PFSK-1 (cell line): Measurements from ENCODE around the gene PDE3B.

Experiments
- FOXP2 ChIP-seq: optimal IDR thresholded peaks from 2 replicates; pipeline ENCODE3; 2011; ENCODE audit warnings: borderline replicate concordance, control low read depth, inconsistent platforms; ENCODE audit not compliant: insufficient read depth; ENCODE audit errors: extremely low read length, extremely low read depth
- POLR2AphosphoS5 ChIP-seq: IDR thresholded peaks from 2 replicates; pipeline ENCODE4 v1.6.1; 2012; ENCODE audit warnings: low read depth, mild to moderate bottlenecking, control low read depth, low read length, moderate library complexity
- SIN3A ChIP-seq: IDR thresholded peaks from 2 replicates; pipeline ENCODE4 v1.6.1; 2012; ENCODE audit warnings: mild to moderate bottlenecking, low read length, moderate library complexity, borderline replicate concordance; ENCODE audit not compliant: insufficient read depth
- TAF1 ChIP-seq: IDR thresholded peaks from 2 replicates; pipeline ENCODE4 v1.6.1; 2012; ENCODE audit warnings: low read length, control low read depth, borderline replicate concordance; ENCODE audit not compliant: insufficient read depth
- TF ChIP-seq, protein P1 (sequence below), 2 experiments: IDR thresholded peaks; 2 replicates each; pipeline versions ENCODE4 v1.6.1 to v1.8.0; 2011 to 2012; ENCODE audit warnings: low read depth in 2 of 2, low read length in 2 of 2, control low read depth in 1 of 2, inconsistent platforms in 1 of 2, mild to moderate bottlenecking in 1 of 2, moderate library complexity in 1 of 2; ENCODE audit not compliant: insufficient read depth in 1 of 2

PDE3B gene

DNA sequence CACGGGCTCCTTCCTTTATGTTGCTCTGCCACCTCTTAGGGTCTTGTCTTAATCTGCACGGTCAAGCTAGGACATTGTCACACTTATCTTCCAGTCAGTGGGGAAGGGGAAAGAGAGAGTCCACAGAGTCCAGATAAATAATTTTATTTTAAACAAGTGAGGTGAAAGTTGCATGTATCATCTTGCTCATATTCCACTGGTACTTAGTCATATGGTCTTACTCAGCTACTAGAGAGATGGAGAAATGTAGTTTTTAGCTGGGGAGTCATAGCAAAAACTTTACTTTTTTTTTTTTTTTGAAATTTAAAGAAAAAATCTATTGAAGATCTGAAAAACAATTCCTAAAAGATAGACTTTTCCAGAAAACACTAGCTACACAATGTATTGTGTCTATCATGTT lies 29.0 kb downstream of the PDE3B start:
- TF ChIP-seq SIN3A (no peak), POLR2AphosphoS5 (no peak), FOXP2 (no peak), TAF1 (no peak)
- TF ChIP-seq, protein P1, sequence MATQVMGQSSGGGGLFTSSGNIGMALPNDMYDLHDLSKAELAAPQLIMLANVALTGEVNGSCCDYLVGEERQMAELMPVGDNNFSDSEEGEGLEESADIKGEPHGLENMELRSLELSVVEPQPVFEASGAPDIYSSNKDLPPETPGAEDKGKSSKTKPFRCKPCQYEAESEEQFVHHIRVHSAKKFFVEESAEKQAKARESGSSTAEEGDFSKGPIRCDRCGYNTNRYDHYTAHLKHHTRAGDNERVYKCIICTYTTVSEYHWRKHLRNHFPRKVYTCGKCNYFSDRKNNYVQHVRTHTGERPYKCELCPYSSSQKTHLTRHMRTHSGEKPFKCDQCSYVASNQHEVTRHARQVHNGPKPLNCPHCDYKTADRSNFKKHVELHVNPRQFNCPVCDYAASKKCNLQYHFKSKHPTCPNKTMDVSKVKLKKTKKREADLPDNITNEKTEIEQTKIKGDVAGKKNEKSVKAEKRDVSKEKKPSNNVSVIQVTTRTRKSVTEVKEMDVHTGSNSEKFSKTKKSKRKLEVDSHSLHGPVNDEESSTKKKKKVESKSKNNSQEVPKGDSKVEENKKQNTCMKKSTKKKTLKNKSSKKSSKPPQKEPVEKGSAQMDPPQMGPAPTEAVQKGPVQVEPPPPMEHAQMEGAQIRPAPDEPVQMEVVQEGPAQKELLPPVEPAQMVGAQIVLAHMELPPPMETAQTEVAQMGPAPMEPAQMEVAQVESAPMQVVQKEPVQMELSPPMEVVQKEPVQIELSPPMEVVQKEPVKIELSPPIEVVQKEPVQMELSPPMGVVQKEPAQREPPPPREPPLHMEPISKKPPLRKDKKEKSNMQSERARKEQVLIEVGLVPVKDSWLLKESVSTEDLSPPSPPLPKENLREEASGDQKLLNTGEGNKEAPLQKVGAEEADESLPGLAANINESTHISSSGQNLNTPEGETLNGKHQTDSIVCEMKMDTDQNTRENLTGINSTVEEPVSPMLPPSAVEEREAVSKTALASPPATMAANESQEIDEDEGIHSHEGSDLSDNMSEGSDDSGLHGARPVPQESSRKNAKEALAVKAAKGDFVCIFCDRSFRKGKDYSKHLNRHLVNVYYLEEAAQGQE (IDR thresholded peaks at IDR 0.05; ENCODE audit: insufficient read depth in 1 of 2, low read depth in 2 of 2, low read length in 2 of 2) = no peak

DNA sequence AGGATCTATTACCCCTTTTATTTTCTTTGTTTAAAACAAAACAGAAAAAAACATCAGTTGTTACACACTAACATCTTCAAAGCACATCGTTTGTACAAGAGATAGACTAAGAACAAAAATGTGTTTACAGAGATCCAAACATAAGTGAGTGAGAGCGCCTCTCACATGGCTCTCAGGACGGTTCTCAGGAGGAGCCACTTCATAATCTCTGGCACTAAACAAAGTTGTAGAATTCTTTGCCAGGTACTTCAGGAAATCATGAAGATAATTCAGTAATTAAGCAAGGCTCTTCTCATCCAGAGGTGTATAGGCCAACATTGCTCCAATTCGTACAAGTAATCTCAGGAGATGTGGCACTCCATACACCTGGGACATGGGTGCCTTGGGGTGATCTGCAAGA lies 29.8 kb downstream of the PDE3B start:
- TF ChIP-seq SIN3A = no peak
- TF ChIP-seq FOXP2 = no peak
- TF ChIP-seq TAF1 = no peak
- TF ChIP-seq, protein P1 (IDR thresholded peaks at IDR 0.05; ENCODE audit: insufficient read depth in 1 of 2, low read depth in 2 of 2, low read length in 2 of 2) = no peak
- no peak for TF ChIP-seq POLR2AphosphoS5

DNA sequence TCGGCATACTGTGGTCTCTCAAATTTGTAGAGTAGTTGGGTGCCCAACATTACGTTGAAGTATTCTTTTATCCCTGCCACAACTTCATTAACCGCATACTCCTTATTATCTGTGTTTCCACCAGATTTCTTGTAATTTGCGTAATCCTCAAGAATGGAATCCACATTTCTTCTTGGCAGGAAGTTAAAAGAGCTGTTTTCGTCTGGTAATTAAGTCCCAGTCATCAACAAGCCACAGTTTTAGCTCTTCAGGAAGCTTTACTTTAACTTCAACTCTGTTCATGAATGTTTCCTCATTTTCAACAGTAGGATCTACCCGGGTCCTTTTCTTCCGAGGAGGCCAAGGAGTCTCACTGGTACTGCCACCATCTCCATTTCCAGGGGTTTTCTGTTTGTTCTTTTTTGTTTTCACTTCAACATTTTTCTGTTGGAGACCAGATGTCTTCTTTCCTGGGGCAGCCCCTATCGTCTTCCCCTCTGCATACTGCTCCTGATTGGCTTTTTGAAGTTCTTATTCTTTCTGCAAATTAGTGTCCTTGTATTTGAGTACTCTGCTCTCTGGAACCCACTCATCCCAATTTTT lies 30.3 kb downstream of the PDE3B start:
- TF ChIP-seq POLR2AphosphoS5 (no peak), SIN3A (no peak), TAF1 (no peak), FOXP2 (no peak)
- TF ChIP-seq, protein P1 (IDR thresholded peaks at IDR 0.05; ENCODE audit: insufficient read depth in 1 of 2, low read depth in 2 of 2, low read length in 2 of 2) = no peak

DNA sequence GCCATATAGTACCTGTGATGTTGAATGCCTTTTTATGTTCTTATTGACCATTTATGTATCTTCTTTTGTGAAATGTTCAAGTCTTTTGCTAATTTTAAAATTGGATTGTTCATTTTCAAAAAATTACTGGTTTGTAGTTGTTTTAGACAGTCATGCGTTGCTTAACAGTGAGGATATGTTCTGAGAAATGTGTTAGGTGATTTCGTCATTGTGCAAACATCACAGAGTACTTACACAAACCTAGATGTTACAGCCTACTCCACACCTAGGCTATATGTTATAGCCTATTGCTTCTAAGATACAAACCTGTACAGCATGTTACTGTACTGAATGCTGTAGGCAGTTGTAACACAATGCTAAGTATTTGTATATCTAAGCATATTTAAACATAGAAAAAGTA lies 32.5 kb downstream of the PDE3B start:
- TF ChIP-seq TAF1 (no peak), SIN3A (no peak), FOXP2 (no peak), POLR2AphosphoS5 (no peak)
- TF ChIP-seq, protein P1 (IDR thresholded peaks at IDR 0.05; ENCODE audit: insufficient read depth in 1 of 2, low read depth in 2 of 2, low read length in 2 of 2) = no peak
